Activated gamma-delta T cell (primary cell): Measurements from ENCODE around the gene CD163L1.
"Not testable (repeated sequence)": the region's sequence is repeated elsewhere in the genome, so short reads cannot be mapped to it uniquely, and the experiment has no call there.

Experiments
- DNase-seq: peaks from one replicate; lab custom pipeline; 2025; lab: John Stamatoyannopoulos, UW
- total RNA-seq, 2 donors: gene quantifications; one replicate each; lab custom pipeline; 2026; lab: John Stamatoyannopoulos, UW

Gene CD163L1
- total RNA-seq, result 0 to 0.15 reads per million in 2 donors

- no peak for DNase-seq
Measured at GRCh38 chr12:7444076-7444475, at the start of gene CD163L1. CD163L1 (minus strand) TSS chr12:7444153; CDS start chr12:7444127, 26 bp downstream.

- DNase-seq, result no peak
Measured at GRCh38 chr12:7493006-7493405, 49.1 kb upstream of the CD163L1 start.

- no peak for DNase-seq
Measured at GRCh38 chr12:7486512-7486911, 42.6 kb upstream of the CD163L1 start.

- DNase-seq, result no peak
Measured at GRCh38 chr12:7485095-7485494, 41.1 kb upstream of the CD163L1 start.

- DNase-seq, result no peak
Measured at GRCh38 chr12:7483343-7483742, 39.4 kb upstream of the CD163L1 start.

GRCh38 chr12:7479771-7480170 is 35.8 kb upstream of the CD163L1 start:
- DNase-seq, result no peak

GRCh38 chr12:7472060-7472459 is 28.1 kb upstream of the CD163L1 start:
- DNase-seq, result no peak

- no peak for DNase-seq
Measured at GRCh38 chr12:7460375-7461259, 16.7 kb upstream of the CD163L1 start.

- DNase-seq, result no peak
Measured at GRCh38 chr12:7459973-7460372, 16.0 kb upstream of the CD163L1 start.

- DNase-seq, result no peak
Measured at GRCh38 chr12:7451756-7452155, 7.8 kb upstream of the CD163L1 start.

- DNase-seq, result no peak
Measured at GRCh38 chr12:7450667-7451066, 6.7 kb upstream of the CD163L1 start.

- DNase-seq, result no peak
Measured at GRCh38 chr12:7448099-7448498, 4.1 kb upstream of the CD163L1 start.

GRCh38 chr12:7444537-7444936 is 584 bp upstream of the CD163L1 start:
- DNase-seq, result no peak

GRCh38 chr12:7441216-7441615 is 2.7 kb downstream of the CD163L1 start:
- no peak for DNase-seq

- DNase-seq, result no peak
Measured at GRCh38 chr12:7439579-7440505, 4.1 kb downstream of the CD163L1 start.

- DNase-seq, result not testable (repeated sequence)
Measured at GRCh38 chr12:7438291-7438995, 5.5 kb downstream of the CD163L1 start.

- not testable (repeated sequence) for DNase-seq
Measured at GRCh38 chr12:7437494-7437893, 6.5 kb downstream of the CD163L1 start.

- no peak for DNase-seq
Measured at GRCh38 chr12:7434670-7435069, 9.3 kb downstream of the CD163L1 start.

- no peak for DNase-seq
Measured at GRCh38 chr12:7433276-7433822, 10.6 kb downstream of the CD163L1 start.

GRCh38 chr12:7431993-7432685 is 11.8 kb downstream of the CD163L1 start:
- no peak for DNase-seq

- DNase-seq, result no peak
Measured at GRCh38 chr12:7411343-7411742, 32.6 kb downstream of the CD163L1 start.
